Thymus (tissue), 11 donors: ENCODE measurements around the gene RALBP1. TPM values are rescaled to one million over a fixed set of nuclear protein-coding genes. Genes with fewer than 3 reads are reported as not detected.

Experiments used
- DNase-seq, 9 donors: peaks; one replicate each; pipeline ENCODE4 v3.0.0-alpha.2; 2013; ENCODE audit warnings: low spot score in 9 of 9, low read depth in 6 of 9, missing footprints in 1 of 9
- H3K27ac ChIP-seq, 2 donors: one replicate each; pipeline ENCODE4 v1.5.1; 2013; ENCODE audit warnings: control low read depth in 1 of 2, low read depth in 1 of 2, low read length in 1 of 2, mild to moderate bottlenecking in 1 of 2, moderate library complexity in 1 of 2
- H3K27me3 ChIP-seq, 2 donors: one replicate each; pipeline ENCODE4 v1.5.1; 2013; ENCODE audit warnings: low read length in 1 of 2; ENCODE audit not compliant: control insufficient read depth in 2 of 2, insufficient read depth in 1 of 2
- H3K36me3 ChIP-seq, 2 donors: one replicate each; pipeline ENCODE4 v1.5.1; 2013; ENCODE audit warnings: low read length in 1 of 2, mild to moderate bottlenecking in 1 of 2, moderate library complexity in 1 of 2; ENCODE audit not compliant: control insufficient read depth in 2 of 2, insufficient read depth in 2 of 2
- H3K4me1 ChIP-seq, 2 donors: one replicate each; pipeline ENCODE4 v1.5.1; 2013; ENCODE audit warnings: low read length in 2 of 2; ENCODE audit not compliant: control insufficient read depth in 2 of 2, insufficient read depth in 2 of 2
- H3K4me3 ChIP-seq, 2 donors: one replicate each; pipeline ENCODE4 v1.5.1; 2013; ENCODE audit warnings: low read length in 2 of 2, control low read depth in 1 of 2, mild to moderate bottlenecking in 1 of 2
- H3K9me3 ChIP-seq, 2 donors: one replicate each; pipeline ENCODE4 v1.5.1; 2013; ENCODE audit warnings: low read length in 1 of 2, mild to moderate bottlenecking in 1 of 2; ENCODE audit not compliant: control insufficient read depth in 2 of 2, insufficient read depth in 1 of 2
- WGBS: extraction: QIAGEN DNeasy Blood & Tissue Kit; methylation state at CpG from one replicate; pipeline ENCODE4 v1.1.7; 2013; 5-methylcytosine and 5-hydroxymethylcytosine counted together
- polyA plus RNA-seq: library from polyadenylated mRNA; stranded (reverse); fragments of 200-250 nt; gene quantifications from one replicate; pipeline ENCODE4 v1.2.3, GENCODE V29; 2013
- total RNA-seq: library from RNA; stranded (reverse); fragments of 120-200 nt; gene quantifications from one replicate; pipeline ENCODE4 v1.2.4, GENCODE V29; 2013
- donor health status: healthy.

The RALBP1 gene
- total and polyA plus RNA-seq, 2 donors, result 29.7 to 36.8 TPM

GRCh38 chr18:9546468-9546867 is 71.2 kb downstream of the RALBP1 start:
- Histone ChIP-seq H3K4me3 (no peak overlapping the region), H3K9me3 (no peaks in the 10 kb centered on the region), H3K4me1 (peaks cover 0 to 2% of the 10 kb centered on the region in 2 donors), H3K27me3 (no peaks in the 10 kb centered on the region), H3K36me3 (peaks cover 46 to 54% of the 10 kb centered on the region in 2 donors), H3K27ac (no peak overlapping the region)
- no peak for DNase-seq
- WGBS, result 96% methylated on average over 6 of the region's 6 CpGs

GRCh38 chr18:9547782-9548181 is 72.5 kb downstream of the RALBP1 start:
- no peak overlapping the region for H3K27ac ChIP-seq
- no peaks in the 10 kb centered on the region for H3K27me3 ChIP-seq
- DNase-seq, result no peak
- H3K9me3 ChIP-seq, result no peaks in the 10 kb centered on the region
- peaks cover 0 to 2% of the 10 kb centered on the region in 2 donors for H3K4me1 ChIP-seq
- no peak overlapping the region for H3K4me3 ChIP-seq
- peaks cover 53 to 58% of the 10 kb centered on the region in 2 donors for H3K36me3 ChIP-seq
- WGBS, result 98% methylated on average over 7 of the region's 7 CpGs

- Histone ChIP-seq H3K4me1 (no peaks in the 10 kb centered on the region), H3K36me3 (peaks cover 58 to 66% of the 10 kb centered on the region in 2 donors), H3K4me3 (no peak overlapping the region), H3K27me3 (no peaks in the 10 kb centered on the region), H3K27ac (no peak overlapping the region), H3K9me3 (peaks cover 0 to 4% of the 10 kb centered on the region in 2 donors)
- DNase-seq, result no peak
- WGBS, result 96% methylated on average over 7 of the region's 7 CpGs
Observed at GRCh38 chr18:9549405-9549804, 74.1 kb downstream of the RALBP1 start.

DNA sequence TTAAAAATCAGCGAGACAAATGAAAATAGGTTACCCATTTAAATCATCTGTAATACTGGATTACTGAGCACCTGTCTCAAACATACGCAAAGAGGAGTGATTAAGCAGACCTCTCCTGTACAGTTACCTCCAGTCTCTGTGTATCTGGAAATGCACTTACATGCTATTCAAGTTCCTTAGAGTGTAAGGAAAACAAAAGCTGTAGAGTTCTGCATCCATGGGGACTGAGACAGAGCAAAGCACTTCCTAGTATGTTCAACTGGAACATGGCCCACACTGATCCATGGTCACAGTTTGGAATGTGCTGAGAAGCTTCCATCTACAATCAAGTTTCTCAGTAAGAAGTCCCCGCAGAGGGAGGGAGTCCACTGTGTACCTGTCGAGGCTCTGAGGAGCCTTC is 75.1 kb downstream of the RALBP1 start:
- Histone ChIP-seq H3K9me3 (peaks cover 0 to 4% of the 10 kb centered on the region in 2 donors), H3K4me3 (no peak overlapping the region), H3K27ac (no peak overlapping the region), H3K27me3 (no peaks in the 10 kb centered on the region), H3K36me3 (peaks cover 49 to 74% of the 10 kb centered on the region in 2 donors), H3K4me1 (no peaks in the 10 kb centered on the region)
- DNase-seq, result no peak
- WGBS, result 98% methylated on average over 4 of the region's 4 CpGs

DNA sequence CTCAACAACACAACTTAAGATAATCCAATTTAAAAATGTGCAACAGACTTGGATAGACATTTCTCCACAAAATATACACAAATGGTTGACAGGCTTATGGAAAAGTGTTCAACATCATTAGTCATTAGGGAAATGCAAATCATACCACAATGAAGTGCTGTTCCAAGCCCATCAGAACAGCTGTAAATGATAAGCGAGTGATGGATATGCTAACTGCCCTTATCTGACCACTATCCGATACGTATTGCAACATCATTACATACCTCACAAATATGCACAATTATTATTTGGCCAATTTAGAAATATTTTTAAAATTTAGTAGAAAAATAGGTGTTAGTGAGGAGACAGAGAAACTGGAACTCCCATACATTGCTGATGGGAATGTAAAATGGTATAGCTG is 76.9 kb downstream of the RALBP1 start:
- WGBS, result 96% methylated on average over 3 of the region's 3 CpGs

DNA sequence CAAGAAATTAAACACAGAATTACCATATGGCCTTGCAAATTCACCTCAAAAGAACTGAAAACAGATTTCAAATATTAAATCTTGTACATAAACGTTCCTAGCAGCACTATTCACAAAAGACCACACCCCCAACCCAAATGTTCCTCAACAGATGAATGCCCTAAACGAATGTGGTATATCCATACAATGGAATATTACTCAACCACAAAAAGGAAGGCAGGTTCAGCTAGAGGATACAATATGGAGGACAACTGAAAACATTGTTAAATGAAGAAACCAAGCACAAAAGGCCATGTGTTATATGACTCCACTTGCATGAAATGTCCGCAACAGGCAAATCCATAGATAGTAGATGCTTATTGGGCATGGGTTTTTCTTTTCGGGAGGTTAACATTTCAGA is 77.3 kb downstream of the RALBP1 start:
- 96% methylated on average over 4 of the region's 4 CpGs for WGBS
- no peaks in the 10 kb centered on the region for H3K4me1 ChIP-seq
- H3K27ac ChIP-seq, result no peak overlapping the region
- peaks cover 34 to 68% of the 10 kb centered on the region in 2 donors for H3K36me3 ChIP-seq
- DNase-seq, result no peak
- H3K9me3 ChIP-seq, result peaks cover 0 to 4% of the 10 kb centered on the region in 2 donors
- no peaks in the 10 kb centered on the region for H3K27me3 ChIP-seq
- H3K4me3 ChIP-seq, result no peak overlapping the region

More for the DNA sequence above, 76.9 kb downstream of the RALBP1 start:
- Histone ChIP-seq H3K27ac (no peak overlapping the region), H3K27me3 (no peaks in the 10 kb centered on the region), H3K4me3 (no peak overlapping the region), H3K9me3 (peaks cover 0 to 4% of the 10 kb centered on the region in 2 donors), H3K4me1 (no peaks in the 10 kb centered on the region), H3K36me3 (peaks cover 38 to 72% of the 10 kb centered on the region in 2 donors)
- DNase-seq, result no peak

DNA sequence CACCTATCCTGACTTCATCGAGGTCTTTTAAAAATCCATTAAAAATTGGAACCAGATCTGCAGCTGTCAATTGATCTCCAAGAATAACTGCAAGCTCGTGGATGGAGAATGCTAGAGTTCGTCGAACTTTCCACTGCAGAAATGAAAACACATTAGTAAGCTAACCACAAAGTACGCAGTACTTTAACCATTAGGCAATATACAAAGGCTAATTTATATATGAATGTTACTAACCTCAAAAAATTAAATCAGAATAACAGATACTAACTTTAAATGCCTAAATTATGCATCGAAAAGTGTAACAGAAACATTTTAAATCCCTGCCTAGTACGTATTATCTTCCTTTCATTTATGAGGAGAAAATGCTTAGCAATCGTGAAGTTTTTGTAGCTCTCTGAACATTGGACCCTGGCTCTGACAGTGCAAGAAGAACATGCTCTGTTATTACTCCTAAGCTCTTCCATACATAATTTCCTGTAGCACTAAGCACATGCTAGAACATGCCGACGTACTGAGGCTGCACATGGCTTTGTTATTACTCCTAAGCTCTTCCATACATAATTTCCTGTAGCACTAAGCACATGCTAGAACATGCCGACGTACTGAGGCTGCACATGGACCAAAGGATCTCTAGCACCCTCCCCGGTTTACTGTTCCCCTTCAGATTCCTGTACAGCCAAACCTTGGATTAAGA is 82.1 kb downstream of the RALBP1 start:
- no peaks in the 10 kb centered on the region for H3K27me3 ChIP-seq
- H3K4me1 ChIP-seq, result no peaks in the 10 kb centered on the region
- 97% methylated on average over 13 of the region's 13 CpGs for WGBS
- no peak overlapping the region for H3K4me3 ChIP-seq
- no peak for DNase-seq
- H3K36me3 ChIP-seq, result peaks cover 15 to 59% of the 10 kb centered on the region in 2 donors
- peaks cover 0 to 4% of the 10 kb centered on the region in 2 donors for H3K9me3 ChIP-seq
- H3K27ac ChIP-seq, result no peak overlapping the region

- Histone ChIP-seq H3K9me3 (peaks cover 0 to 2% of the 10 kb centered on the region in 2 donors), H3K36me3 (peaks cover 18 to 58% of the 10 kb centered on the region in 2 donors), H3K27me3 (no peaks in the 10 kb centered on the region), H3K4me1 (no peaks in the 10 kb centered on the region), H3K27ac (no peak overlapping the region), H3K4me3 (no peak overlapping the region)
- WGBS, result over 99% methylated on average over 4 of the region's 4 CpGs
- DNase-seq, result no peak
Observed at GRCh38 chr18:9558387-9559064, 83.2 kb downstream of the RALBP1 start.

DNA sequence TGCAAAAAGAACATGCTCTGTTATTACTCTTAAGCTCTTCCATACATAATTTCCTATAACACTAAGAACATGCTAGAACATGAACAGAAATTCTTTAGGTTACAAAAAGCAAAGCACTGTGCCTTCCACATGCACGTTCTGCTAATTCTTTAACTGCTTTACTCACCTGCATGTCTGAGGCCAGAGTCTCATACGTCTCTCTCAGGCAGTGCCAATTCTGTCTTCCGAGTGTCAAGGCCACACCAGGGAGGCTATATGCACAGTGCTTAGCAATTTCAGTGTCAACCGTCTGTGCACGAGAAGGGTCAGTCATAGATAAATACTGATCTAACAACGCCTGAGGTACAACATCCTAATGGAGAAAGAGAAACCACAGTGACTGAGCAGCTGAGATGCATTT is 83.9 kb downstream of the RALBP1 start:
- no peak for DNase-seq
- no peak overlapping the region for H3K4me3 ChIP-seq
- no peak overlapping the region for H3K27ac ChIP-seq
- WGBS, result 95% methylated on average over 6 of the region's 6 CpGs
- peaks cover 18 to 54% of the 10 kb centered on the region in 2 donors for H3K36me3 ChIP-seq
- no peaks in the 10 kb centered on the region for H3K4me1 ChIP-seq
- no peaks in the 10 kb centered on the region for H3K9me3 ChIP-seq
- no peaks in the 10 kb centered on the region for H3K27me3 ChIP-seq
